HG03025 (cell line): ENCODE data around the gene LAMC3.

Experiments
- ATAC-seq: cut with Tn5 transposase; IDR thresholded peaks from one replicate; pipeline ENCODE4 v1.9.1; 2021; ENCODE audit warnings: mild to moderate bottlenecking, moderate library complexity; ENCODE audit not compliant: unreplicated experiment, low FRiP score

The LAMC3 gene

DNA sequence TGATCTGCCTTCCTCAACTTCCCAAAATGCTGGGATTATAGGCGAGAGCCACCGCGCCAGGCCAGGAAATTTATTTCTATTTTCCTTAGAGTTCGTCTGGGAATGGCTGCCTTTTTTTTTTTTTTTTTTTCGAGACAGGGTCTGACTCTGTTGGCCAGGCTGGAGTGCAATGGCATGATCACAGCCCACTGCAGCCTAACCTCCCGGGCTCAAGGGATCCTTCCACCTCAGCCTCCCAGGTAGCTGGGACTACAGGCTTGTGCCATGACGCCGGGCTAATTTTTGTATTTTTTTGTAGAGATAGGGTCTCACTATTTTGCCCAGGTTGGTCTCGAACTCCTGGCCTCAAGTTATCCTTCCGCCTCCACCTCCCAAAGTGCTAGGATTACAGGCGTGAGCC is 888 bp upstream of the LAMC3 start:
- ATAC-seq: no peak

GRCh38 chr9:131008563-131008908 is 438 bp upstream of the LAMC3 start:
- no peak for ATAC-seq

- no peak for ATAC-seq
These were observed 1.7 kb downstream of the LAMC3 start for GRCh38 chr9:131010482-131011273.

DNA sequence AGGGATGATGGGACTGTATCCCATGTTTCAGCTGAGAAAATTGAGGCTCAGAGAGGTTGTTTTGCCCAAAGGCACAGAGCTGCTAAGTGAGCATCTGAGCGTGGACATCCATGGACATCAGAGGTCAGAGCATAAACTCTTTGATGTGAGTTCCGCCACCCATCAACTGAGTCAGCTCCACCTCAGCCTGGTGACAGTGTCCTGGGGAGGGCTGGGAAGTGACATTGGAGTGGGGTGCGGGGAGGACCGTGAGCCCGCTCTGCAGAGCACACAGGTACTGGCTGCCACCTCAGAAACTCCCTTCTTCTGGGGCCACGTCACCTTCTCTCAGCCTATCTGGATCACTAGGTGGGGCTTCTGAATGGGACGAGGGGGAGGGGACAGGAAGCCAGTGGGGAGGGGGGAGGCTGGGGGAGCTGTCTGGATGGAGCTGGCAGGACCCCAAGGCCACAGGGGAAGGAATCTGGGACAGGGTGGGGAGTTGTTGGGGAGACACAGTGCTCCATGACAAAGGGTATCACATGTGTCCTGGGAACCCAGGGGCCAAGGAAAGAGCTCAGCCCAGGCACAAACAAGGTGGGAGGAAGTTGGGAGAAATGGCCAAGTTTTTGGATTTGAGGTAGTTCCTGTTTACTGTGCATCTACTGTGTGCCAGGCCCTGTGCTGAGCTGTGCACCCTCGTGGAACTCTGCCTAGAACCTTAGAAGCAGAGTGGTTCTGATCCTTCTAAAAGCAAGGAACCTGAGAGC is 2.5 kb downstream of the LAMC3 start:
- ATAC-seq: no peak

DNA sequence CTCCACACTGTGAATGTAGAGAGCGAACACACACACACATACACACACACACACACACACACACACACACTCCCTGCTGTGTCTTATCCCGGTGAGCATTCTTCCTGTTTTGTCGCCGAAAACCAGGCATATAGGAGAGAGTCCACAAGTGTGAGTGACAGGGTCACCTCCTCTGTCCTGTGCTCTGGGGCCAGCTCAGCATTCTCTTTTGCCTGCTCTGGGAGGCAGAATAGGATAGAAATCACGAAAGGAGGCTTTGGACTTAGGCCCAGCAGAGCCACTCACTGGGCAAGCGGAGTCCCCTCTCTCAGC is 3.0 kb downstream of the LAMC3 start:
- no peak for ATAC-seq

GRCh38 chr9:131012396-131012917 is 3.5 kb downstream of the LAMC3 start:
- no peak for ATAC-seq

DNA sequence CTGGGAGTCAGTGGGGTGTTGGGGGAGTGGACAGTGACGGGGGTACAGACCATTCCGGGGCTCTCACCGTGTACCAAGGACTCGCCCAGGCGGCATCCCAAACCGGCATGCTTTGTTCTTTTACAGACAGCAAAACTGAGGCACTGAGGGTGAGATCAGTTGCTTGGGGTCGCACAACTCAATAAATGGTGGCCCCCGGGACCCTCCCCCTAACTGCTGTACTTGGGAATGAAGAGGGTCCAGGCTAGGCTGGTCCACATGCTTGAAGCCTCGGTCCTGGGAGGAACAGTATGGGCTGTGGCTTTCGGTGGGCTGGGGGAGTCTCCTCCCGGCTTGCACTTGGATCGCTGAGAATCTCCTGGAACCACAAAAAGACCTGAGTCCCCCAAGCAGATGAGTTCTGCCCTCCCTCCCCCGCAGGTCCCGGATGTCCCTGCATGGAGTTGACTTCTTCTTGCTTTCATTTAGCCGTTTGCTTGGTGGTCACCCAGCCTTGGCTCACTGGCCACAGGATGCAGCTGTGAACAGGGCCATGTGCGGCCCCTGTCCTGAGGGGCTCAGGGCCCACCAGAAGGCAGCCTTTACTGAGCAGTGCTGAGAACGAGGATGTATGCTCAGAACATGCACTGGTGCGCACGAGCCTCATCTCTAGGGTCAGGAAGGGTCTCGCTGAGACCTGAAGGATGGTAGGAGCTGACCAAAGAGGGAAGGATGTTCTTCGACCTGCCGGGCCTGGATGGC is 4.2 kb downstream of the LAMC3 start:
- no peak for ATAC-seq

GRCh38 chr9:131013771-131014676 is 5.0 kb downstream of the LAMC3 start:
- no peak for ATAC-seq

DNA sequence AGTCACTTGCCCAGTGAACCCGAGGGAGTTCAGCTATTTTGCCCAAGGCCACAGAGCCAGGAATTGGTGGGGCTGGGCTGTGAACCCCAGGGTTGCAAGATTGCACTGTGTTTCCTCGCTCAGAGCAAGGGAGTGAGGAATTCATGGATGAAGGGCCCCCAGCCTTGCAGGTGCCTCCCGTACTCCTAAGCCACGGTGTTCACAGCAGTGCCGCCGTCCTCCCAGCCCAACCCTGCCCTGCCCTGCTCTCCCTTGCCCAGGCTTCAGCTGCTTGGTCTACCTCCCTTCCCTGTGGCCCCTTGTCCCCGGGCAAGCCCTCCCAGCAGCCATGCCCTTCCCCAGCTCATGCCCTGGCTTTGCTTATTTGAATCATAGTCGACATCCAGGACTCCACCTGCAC is 6.1 kb downstream of the LAMC3 start:
- ATAC-seq: no peak

DNA sequence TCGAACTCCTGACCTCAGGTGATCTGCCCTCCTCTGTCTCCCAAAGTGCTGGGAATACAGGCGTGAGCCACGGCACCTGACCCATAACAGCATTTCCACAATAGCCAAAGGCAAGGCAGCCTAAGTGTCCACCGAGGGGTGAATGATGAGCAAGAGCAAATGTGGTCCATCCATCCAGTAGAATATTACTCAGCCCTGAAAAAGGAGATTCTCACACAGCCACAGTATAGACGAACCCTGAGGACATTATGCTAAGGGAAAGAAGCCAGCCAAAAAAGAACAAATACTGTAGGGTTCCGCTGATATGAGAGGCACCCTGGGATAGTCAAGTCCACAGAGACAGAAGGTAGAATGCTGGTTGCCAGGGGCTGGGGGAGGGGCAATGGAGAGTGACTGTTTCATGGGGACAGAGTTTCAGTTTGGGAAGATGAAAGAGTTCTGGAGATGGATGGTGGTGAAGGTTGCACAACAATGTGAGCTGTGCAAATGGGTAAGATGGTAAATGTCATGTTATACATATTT is 7.0 kb downstream of the LAMC3 start:
- ATAC-seq: no peak

GRCh38 chr9:131017067-131017466 is 8.1 kb downstream of the LAMC3 start:
- no peak for ATAC-seq

- no peak for ATAC-seq
These were observed 9.6 kb downstream of the LAMC3 start for GRCh38 chr9:131018621-131019020.

DNA sequence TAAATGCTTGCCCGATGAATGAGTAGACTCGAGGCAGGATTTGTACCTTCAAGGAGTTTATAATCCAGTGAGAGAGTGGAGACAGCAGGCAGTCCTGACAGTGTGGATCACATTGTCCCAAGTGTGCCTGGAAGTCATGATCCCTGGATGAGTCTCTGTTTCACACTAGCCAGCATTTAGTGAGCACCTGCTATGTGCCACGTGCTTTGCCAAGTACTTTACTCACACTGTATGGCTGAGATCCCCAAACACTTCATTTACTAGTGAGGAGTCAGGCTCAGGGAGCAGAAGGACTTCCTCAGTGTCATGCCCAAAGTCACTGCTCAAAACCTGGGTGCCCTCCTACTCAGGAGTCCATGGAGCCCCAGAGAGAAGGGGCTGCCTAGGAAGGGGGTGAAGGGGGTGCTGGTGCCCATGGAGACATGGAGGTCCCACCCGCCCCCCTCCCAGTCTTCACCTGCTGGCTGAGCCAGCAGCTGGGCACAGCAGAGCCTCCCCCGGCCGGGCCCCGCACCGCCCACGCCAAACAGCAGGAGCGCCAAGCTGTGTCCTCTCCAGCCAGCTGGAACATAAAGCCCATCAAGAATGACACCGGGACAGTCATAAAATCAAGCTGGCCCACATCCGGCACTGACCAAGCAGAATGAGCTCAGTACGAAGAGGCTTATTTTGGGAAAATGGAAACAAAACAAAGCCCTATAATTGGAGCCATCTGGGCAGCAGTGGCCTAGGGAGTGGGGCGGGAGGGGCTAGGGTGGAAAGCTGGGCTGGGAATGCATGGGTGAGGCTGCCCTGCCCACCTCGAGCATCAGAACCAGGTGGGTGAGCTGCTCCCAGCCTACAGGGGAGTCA is 10.6 kb downstream of the LAMC3 start:
- ATAC-seq: no peak

DNA sequence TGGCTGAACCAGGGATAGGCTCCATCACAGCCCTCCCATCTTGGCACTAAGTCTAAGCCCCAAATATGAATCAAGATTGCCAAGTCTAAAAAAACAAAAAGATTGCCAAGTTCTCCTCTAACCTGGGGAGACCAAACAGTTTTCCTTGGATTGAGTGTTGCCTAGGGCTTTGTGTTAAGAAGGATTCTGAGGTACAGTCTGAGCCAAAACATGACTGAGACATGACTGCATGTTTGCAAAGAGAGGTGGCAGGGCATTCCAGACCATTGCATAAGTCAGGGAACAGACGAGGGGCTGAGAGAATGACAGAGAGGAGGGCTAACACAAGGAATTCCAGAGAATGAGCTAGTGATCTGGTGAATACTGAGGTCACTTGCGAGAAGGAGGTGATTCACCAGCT is 11.4 kb downstream of the LAMC3 start:
- ATAC-seq: no peak

DNA sequence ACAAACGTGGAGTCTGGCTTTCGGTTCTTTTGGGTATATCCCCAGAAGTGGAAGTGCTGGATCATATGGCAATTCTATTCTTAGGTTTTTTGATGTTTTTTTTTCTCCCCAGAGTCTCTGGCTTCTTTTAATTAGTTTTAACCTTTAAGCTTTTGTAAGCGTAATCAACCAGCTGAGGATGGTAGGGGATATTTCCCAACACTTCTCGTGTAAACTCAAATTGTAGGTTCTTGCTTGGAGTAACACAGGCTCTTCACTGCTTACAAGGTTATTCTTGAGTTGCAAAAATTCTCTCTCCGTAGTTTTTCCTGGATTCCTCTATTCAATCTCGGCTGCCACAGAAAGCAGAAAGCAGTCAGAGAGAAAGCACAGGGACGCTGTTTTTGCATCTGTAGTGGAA is 11.9 kb downstream of the LAMC3 start:
- no peak for ATAC-seq

GRCh38 chr9:131021785-131022184 is 12.8 kb downstream of the LAMC3 start:
- ATAC-seq: no peak

- ATAC-seq: no peak
These were observed 16.2 kb downstream of the LAMC3 start for GRCh38 chr9:131024978-131025868.
